MCF 10A (cell line): ENCODE measurements around the gene LMF1. TPM values are rescaled to one million over a fixed set of nuclear protein-coding genes. Genes with fewer than 3 reads are reported as not detected.

Experiments used
- BruUV-seq: library from RNA; stranded (reverse); fragments of 400-500 nt; replicated peaks from 2 replicates; lab custom pipeline; 2021; lab: Mats Ljungman, UMichigan
- CTCF ChIA-PET: fragments of 300-600 bp; sonication (Branson Sonifier 250); formaldehyde crosslinking; extraction: SDS; loops from one replicate; lab custom pipeline; 2021; ENCODE audit warnings: antibody characterized with exemption, inconsistent platforms; lab: Yijun Ruan, JAX
- POLR2A ChIA-PET: fragments of 300-600, 350-650 bp; sonication (Branson Sonifier 250); formaldehyde crosslinking; extraction: SDS; loops from one replicate; lab custom pipeline; 2020; ENCODE audit warnings: antibody characterized with exemption, inconsistent platforms; lab: Yijun Ruan, JAX
- DNase-seq: peaks from one replicate; pipeline ENCODE4 v3.0.0-alpha.2; 2018; ENCODE audit not compliant: unreplicated experiment
- H3K27ac Mint-ChIP-seq: one replicate; pipeline ENCODE4 v1.8.0; 2022; ENCODE audit warnings: mild to moderate bottlenecking, low read depth, mixed read lengths; ENCODE audit not compliant: unreplicated experiment
- H3K27me3 Mint-ChIP-seq: one replicate; pipeline ENCODE4 v1.8.0; 2022; ENCODE audit warnings: mixed read lengths; ENCODE audit not compliant: insufficient read depth, unreplicated experiment
- H3K36me3 Mint-ChIP-seq: one replicate; pipeline ENCODE4 v1.8.0; 2022; ENCODE audit warnings: mild to moderate bottlenecking, moderate library complexity, mixed read lengths; ENCODE audit not compliant: insufficient read depth, unreplicated experiment
- H3K4me1 Mint-ChIP-seq: one replicate; pipeline ENCODE4 v1.8.0; 2022; ENCODE audit warnings: mixed read lengths; ENCODE audit not compliant: insufficient read depth, unreplicated experiment
- H3K4me3 Mint-ChIP-seq: one replicate; pipeline ENCODE4 v1.8.0; 2022; ENCODE audit warnings: mild to moderate bottlenecking, moderate library complexity, mixed read lengths; ENCODE audit not compliant: unreplicated experiment
- H3K9me3 Mint-ChIP-seq: one replicate; pipeline ENCODE4 v1.8.0; 2022; ENCODE audit warnings: mixed read lengths; ENCODE audit not compliant: unreplicated experiment
- CTCF ChIP-seq: fragments of 200-600 bp; IDR thresholded peaks from one replicate; pipeline ENCODE4 v1.8.0; 2022; ENCODE audit warnings: antibody characterized with exemption, mild to moderate bottlenecking; ENCODE audit not compliant: unreplicated experiment
- intact Hi-C: fragments of 100-400 bp; cut with micrococcal nuclease; formaldehyde crosslinking; loops from 2 replicates; pipeline ENCODE4 v1.14.1; 2022
- total RNA-seq: library from RNA; stranded (reverse); gene quantifications from 2 replicates; pipeline ENCODE4 v1.2.3, GENCODE V29; 2022

The LMF1 gene
- total RNA-seq, 1 experiment from 2014 or later = 9.9 TPM

DNA sequence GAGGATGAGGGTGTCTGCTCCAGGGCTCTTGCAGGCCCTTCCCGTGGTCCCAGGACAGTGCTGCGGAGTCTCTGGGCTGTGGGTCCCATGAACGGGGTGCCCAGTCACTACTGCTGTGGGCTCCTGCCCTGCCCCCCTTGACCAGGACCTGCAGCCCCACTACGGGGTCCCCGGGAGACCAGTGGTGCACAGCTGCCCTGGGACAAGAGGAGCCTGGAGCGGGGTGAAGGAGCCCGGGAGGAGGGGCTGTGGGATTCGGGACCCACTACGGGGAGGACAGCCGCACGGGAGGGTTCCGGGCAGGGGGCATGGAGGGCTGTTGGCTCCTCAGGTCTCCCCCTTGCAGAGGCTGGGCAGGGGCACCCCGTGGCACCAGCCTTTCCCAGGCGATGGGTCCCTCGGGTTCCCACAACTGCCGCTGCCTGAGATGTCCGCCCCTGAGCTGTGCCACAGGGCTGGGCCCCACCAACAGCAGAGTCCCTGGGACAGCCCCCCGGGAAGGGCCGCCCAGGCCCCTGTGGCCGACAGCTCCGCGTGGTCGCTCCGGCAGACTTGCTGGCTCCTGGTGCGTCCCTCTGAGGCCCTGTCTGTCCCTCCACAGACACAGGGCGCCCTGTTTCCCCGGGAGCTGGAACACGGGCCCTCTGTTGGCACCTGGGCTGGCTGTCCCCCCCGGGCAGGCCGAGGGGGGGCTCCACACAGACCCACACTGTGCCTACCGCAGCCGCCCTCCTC, 118.2 kb downstream of the LMF1 start:
- Mint-ChIP-seq H3K36me3 (peaks cover 5% of the 10 kb centered on the region), H3K9me3 (peaks cover 10% of the 10 kb centered on the region), H3K4me1 (no peaks in the 10 kb centered on the region), H3K4me3 (no peak overlapping the region), H3K27me3 (no peaks in the 10 kb centered on the region), H3K27ac (no peak overlapping the region)
- DNase-seq = no peak
- intact Hi-C loops = no loop called here
- ChIA-PET CTCF (no interaction called here), POLR2A (no interaction called here)
- TF ChIP-seq CTCF = no peak
- no TSS peak for BruUV-seq

DNA sequence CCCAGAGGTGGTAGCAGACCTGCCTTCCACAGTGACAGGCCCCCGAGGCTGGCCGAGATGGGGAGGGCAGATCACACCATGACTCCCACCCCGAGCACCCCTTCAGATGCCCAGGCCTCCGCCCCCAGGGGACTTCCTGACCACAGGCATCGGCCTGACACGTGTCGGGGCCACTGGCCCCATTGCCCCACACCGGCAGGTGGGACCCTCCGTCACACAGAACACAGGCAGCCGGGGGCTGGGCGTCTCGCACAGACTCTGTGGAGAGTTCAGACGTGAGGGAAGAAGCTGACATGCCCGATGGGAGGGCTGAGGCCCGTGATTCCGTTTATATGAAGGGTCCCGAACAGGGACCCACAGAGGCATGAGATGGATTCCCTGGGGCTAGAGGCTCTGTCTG, 118.9 kb downstream of the LMF1 start:
- ChIA-PET POLR2A (no interaction called here), CTCF (no interaction called here)
- peaks cover 10% of the 10 kb centered on the region for H3K9me3 Mint-ChIP-seq
- no TSS peak for BruUV-seq
- no peak for DNase-seq
- H3K27ac Mint-ChIP-seq = no peak overlapping the region
- peaks cover 5% of the 10 kb centered on the region for H3K36me3 Mint-ChIP-seq
- intact Hi-C loops = no loop called here
- H3K4me1 Mint-ChIP-seq = no peaks in the 10 kb centered on the region
- H3K27me3 Mint-ChIP-seq = no peaks in the 10 kb centered on the region
- H3K4me3 Mint-ChIP-seq = no peak overlapping the region
- TF ChIP-seq CTCF = no peak

DNA sequence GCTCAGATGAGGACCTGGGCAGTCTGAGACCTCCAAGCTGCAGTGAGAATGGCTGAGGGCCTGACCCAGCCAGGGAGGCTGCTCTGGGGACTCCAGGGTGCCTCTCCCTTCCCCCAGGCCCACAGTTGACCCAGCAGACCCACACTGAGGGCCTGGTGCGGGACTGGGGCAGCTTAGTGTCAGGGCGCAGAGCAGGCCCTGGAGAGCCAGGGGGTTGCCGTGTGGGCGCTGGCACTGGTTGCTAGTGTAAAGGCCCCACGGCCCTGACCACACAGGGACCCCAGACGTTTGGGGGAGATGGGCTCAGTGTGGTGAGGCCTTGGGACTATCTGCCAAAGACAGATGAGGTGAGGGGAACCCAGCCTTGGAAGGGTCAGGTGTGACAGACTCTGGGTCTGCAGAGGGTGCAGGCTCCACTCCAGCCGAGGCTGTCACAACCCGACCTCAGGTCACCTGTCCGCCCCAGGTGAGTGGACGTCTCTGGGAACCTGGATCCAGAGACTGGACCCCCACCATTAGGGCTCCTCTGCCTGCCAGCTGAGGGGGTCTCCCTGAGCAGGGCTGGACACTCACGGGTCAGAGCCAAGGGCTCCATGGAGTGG, 119.5 kb downstream of the LMF1 start:
- CTCF ChIA-PET = no interaction called here
- BruUV-seq = no TSS peak
- Mint-ChIP-seq H3K4me3 (no peak overlapping the region), H3K9me3 (peaks cover 10% of the 10 kb centered on the region), H3K27ac (no peak overlapping the region), H3K36me3 (peaks cover 5% of the 10 kb centered on the region), H3K4me1 (no peaks in the 10 kb centered on the region), H3K27me3 (no peaks in the 10 kb centered on the region)
- TF ChIP-seq CTCF = no peak
- intact Hi-C loops = no loop called here
- POLR2A ChIA-PET = no interaction called here
- DNase-seq = no peak

GRCh38 chr16:850668-851067, 120.1 kb downstream of the LMF1 start:
- intact Hi-C loops = no loop called here
- ChIA-PET POLR2A (no interaction called here), CTCF (no interaction called here)
- Mint-ChIP-seq H3K36me3 (peaks cover 5% of the 10 kb centered on the region), H3K9me3 (peaks cover 10% of the 10 kb centered on the region), H3K4me3 (no peak overlapping the region), H3K27ac (no peak overlapping the region), H3K27me3 (no peaks in the 10 kb centered on the region), H3K4me1 (no peaks in the 10 kb centered on the region)
- BruUV-seq = no TSS peak
- DNase-seq = no peak
- no peak for TF ChIP-seq CTCF
